Smooth muscle cell (in vitro differentiated cells): ENCODE results near the gene H6PD. TPM values are rescaled to one million over a fixed set of nuclear protein-coding genes. Genes with fewer than 3 reads are reported as not detected.

Experiments
- DNase-seq: peaks from one replicate; lab custom pipeline; 2025; ENCODE audit not compliant: unreplicated experiment; lab: John Stamatoyannopoulos, UW
- H2AFZ ChIP-seq: fragments of 200-600 bp; sonication (generic); 2 replicates; pipeline ENCODE4 v1.6.0; 2016; ENCODE audit warnings: antibody characterized with exemption, low read depth, mild to moderate bottlenecking
- H3F3A ChIP-seq: fragments of 200-600 bp; sonication (generic); 2 replicates; pipeline ENCODE4 v1.6.0; 2017; ENCODE audit warnings: antibody characterized with exemption, low read depth
- H3K27ac ChIP-seq: fragments of 200-600 bp; sonication (generic); 2 replicates; pipeline ENCODE4 v1.5.1; 2016; ENCODE audit warnings: low read depth, mild to moderate bottlenecking
- H3K27me3 ChIP-seq: fragments of 200-600 bp; sonication (generic); 2 replicates; pipeline ENCODE4 v1.6.1; 2016; ENCODE audit warnings: low read depth, mild to moderate bottlenecking
- H3K36me3 ChIP-seq: fragments of 200-600 bp; sonication (generic); 2 replicates; pipeline ENCODE4 v1.5.1; 2016; ENCODE audit warnings: low read depth
- H3K4me1 ChIP-seq: fragments of 200-600 bp; sonication (generic); 2 replicates; pipeline ENCODE4 v1.5.1; 2016; ENCODE audit warnings: low read depth
- H3K4me2 ChIP-seq: fragments of 200-600 bp; sonication (generic); 2 replicates; pipeline ENCODE4 v1.6.0; 2016; ENCODE audit warnings: mild to moderate bottlenecking
- H3K4me3 ChIP-seq: fragments of 200-600 bp; sonication (generic); 2 replicates; pipeline ENCODE4 v1.5.1; 2016; ENCODE audit warnings: mild to moderate bottlenecking
- H3K79me2 ChIP-seq: fragments of 200-600 bp; sonication (generic); 2 replicates; pipeline ENCODE4 v1.6.0; 2016; ENCODE audit warnings: low read depth, mild to moderate bottlenecking
- H3K9ac ChIP-seq: fragments of 200-600 bp; sonication (generic); 2 replicates; pipeline ENCODE4 v1.6.0; 2016; ENCODE audit warnings: low read depth
- H3K9me3 ChIP-seq: fragments of 200-600 bp; sonication (generic); replicated peaks from 2 replicates; pipeline ENCODE4 v1.5.1; 2016; ENCODE audit warnings: low read depth
- H4K20me1 ChIP-seq: fragments of 200-600 bp; sonication (generic); 2 replicates; pipeline ENCODE4 v1.6.0; 2016; ENCODE audit warnings: low read depth
- WGBS: methylation state at CpG from one replicate; pipeline ENCODE4 v1.1.7; 2016; ENCODE audit warnings: low lambda C conversion rate; 5-methylcytosine and 5-hydroxymethylcytosine counted together
- polyA plus RNA-seq: library from polyadenylated mRNA; unstranded; fragments of >200 nt; fragmentation: Nextera tagmentation; extraction: Ambion mirVana; gene quantifications from 2 replicates; pipeline ENCODE4 v1.2.1, GENCODE V29; 2016
- total RNA-seq: library from RNA; depleted of rRNA; stranded (reverse); fragments of >200 nt; gene quantifications from 2 replicates; pipeline ENCODE4 v1.2.3, GENCODE V29; 2014
- TF ChIP-seq, protein P1 (sequence below): fragments of 200-600 bp; sonication (generic); IDR thresholded peaks from 2 replicates; pipeline ENCODE4 v1.5.1; 2017; ENCODE audit warnings: borderline replicate concordance, mild to moderate bottlenecking, antibody characterized with exemption; ENCODE audit not compliant: insufficient read depth, poor library complexity, severe bottlenecking

The H6PD gene
- total and polyA plus RNA-seq, 2 experiments from 2014 or later: 15.1 to 15.3 TPM

DNA sequence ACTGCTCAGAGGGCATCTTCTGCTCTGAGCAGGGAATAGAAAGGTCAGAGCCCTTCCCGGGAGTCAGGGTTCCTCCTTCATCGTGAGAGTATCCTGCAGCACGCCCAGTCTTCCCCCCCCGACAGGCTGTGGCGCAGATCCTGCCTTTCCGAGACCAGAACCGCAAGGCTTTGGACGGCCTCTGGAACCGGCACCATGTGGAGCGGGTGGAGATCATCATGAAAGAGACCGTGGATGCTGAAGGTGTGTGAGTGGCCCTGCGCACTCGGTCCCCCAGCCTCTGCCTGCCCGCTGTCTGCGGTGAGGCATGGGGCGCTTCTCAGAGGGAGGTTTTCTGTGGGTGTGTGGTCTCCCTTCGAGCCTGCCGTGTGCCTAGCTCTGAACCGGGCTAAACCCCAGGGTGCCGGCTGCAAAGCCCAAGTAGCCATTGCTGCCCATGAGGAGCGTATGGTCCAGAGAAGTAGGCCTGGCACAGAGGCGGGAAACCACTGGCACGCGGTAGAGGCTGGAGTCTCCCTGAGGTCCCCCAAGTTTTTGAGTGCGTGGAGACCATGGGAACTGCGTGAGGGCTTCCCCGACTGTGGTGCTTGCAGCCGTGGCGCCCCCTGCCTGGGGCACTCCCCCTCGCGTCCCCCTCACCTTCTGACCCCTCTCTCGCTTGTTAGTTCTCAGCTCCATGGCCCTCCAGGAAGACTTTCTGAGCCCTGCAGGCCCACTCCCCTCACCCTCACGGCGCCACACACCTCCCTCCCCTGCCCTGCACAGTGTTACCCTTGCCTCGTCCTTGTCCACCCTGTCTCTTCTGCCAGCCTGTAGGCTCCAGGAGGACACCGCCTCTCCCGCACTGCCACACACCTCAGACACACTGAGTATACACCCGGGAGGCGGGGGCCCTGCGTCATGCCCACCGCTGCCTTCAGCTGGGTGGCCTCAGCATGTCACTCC is 12.5 kb downstream of the H6PD start:
- Histone ChIP-seq H3K4me3 (no peak overlapping the region), H3K27ac (no peak overlapping the region), H3K4me2 (no peak overlapping the region), H2AFZ (no peak overlapping the region), H4K20me1 (peaks cover 22% of the 10 kb centered on the region), H3K36me3 (no peaks in the 10 kb centered on the region), H3K4me1 (peaks cover 18% of the 10 kb centered on the region), H3F3A (no peaks in the 10 kb centered on the region), H3K27me3 (no peaks in the 10 kb centered on the region), H3K9ac (no peak overlapping the region), H3K79me2 (no peaks in the 10 kb centered on the region), H3K9me3 (no peaks in the 10 kb centered on the region)
- DNase-seq: no peak
- TF ChIP-seq, protein P1, sequence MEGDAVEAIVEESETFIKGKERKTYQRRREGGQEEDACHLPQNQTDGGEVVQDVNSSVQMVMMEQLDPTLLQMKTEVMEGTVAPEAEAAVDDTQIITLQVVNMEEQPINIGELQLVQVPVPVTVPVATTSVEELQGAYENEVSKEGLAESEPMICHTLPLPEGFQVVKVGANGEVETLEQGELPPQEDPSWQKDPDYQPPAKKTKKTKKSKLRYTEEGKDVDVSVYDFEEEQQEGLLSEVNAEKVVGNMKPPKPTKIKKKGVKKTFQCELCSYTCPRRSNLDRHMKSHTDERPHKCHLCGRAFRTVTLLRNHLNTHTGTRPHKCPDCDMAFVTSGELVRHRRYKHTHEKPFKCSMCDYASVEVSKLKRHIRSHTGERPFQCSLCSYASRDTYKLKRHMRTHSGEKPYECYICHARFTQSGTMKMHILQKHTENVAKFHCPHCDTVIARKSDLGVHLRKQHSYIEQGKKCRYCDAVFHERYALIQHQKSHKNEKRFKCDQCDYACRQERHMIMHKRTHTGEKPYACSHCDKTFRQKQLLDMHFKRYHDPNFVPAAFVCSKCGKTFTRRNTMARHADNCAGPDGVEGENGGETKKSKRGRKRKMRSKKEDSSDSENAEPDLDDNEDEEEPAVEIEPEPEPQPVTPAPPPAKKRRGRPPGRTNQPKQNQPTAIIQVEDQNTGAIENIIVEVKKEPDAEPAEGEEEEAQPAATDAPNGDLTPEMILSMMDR: no peak
- WGBS: 93% methylated on average over 33 of the region's 41 CpGs

- DNase-seq: no peak
- Histone ChIP-seq H3K4me2 (no peak overlapping the region), H3K9ac (no peak overlapping the region), H3K4me1 (peaks cover 20% of the 10 kb centered on the region), H3K79me2 (no peaks in the 10 kb centered on the region), H2AFZ (no peak overlapping the region), H4K20me1 (peaks cover 14% of the 10 kb centered on the region), H3F3A (no peaks in the 10 kb centered on the region), H3K27me3 (no peaks in the 10 kb centered on the region), H3K36me3 (no peaks in the 10 kb centered on the region), H3K27ac (no peak overlapping the region), H3K4me3 (no peak overlapping the region), H3K9me3 (no peaks in the 10 kb centered on the region)
- 96% methylated on average over 18 of the region's 18 CpGs for WGBS
- TF ChIP-seq, protein P1: no peak
Observed at GRCh38 chr1:9247894-9248293, 13.3 kb downstream of the H6PD start.

DNA sequence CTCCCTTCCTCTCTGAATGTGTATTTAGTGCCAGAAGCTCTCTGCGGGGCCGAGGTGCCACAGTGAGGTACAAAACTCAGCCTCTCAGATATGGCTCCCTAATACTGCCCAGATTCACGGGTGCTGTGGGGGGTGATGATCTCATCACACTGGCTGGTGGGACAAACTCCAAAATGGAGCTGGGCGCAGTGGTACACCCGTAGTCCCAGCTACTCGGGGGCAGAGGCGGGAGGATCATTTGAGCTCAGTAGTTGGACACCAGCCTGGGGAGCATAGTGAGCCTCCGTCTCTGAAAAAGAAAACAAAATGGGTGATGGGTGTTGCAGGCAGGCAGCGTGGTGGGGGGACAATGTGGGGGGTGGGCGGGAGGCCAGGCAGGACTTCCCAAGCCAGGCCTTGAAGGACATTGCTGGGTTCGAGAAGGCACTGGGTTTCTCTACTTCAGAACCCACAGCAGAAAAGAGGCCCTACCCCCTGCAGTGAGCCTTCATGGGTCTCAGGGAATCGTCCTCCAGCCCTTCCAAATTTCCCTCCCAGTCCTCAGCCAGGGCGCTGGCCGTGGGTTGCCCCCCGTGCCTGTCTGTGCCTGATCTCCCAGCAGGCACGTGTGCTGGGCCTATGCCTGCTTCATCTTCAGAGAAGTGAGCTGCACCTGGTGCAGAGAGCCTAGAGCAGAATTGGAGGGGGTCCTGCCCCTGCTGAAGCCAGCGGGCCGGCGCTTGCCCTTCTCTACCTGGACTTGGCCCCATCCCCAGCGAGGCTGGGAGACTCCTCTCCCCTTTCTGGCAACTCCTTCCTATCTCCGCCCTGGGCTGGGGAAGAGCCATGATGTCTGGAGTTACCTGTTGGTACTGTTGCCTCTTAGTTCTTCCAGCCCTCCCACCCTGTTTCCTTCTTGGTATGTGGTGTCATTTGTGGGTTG is 14.0 kb downstream of the H6PD start:
- TF ChIP-seq, protein P1: no peak
- no peaks in the 10 kb centered on the region for H3K27me3 ChIP-seq
- no peak overlapping the region for H3K4me3 ChIP-seq
- H2AFZ ChIP-seq: no peak overlapping the region
- no peaks in the 10 kb centered on the region for H3K36me3 ChIP-seq
- H4K20me1 ChIP-seq: peaks cover 9% of the 10 kb centered on the region
- peaks cover 24% of the 10 kb centered on the region for H3K4me1 ChIP-seq
- DNase-seq: no peak
- H3K9me3 ChIP-seq: no peaks in the 10 kb centered on the region
- H3K27ac ChIP-seq: no peak overlapping the region
- H3K9ac ChIP-seq: no peak overlapping the region
- no peak overlapping the region for H3K4me2 ChIP-seq
- 97% methylated on average over 20 of the region's 21 CpGs for WGBS
- no peaks in the 10 kb centered on the region for H3K79me2 ChIP-seq
- no peaks in the 10 kb centered on the region for H3F3A ChIP-seq
